Erythroblast (primary cell): ENCODE results near the gene LHCGR.

Experiments used
- DNase-seq, 2 experiments: peaks; one replicate each; lab custom pipeline; 2025; lab: John Stamatoyannopoulos, UW
- GATA1 ChIP-seq: IDR thresholded peaks from 2 replicates; pipeline ENCODE4 v1.6.1; 2011; ENCODE audit warnings: low read depth, mild to moderate bottlenecking, control low read depth, low read length, moderate library complexity
- POLR2A ChIP-seq: IDR thresholded peaks from 2 replicates; pipeline ENCODE4 v1.6.1; 2011; ENCODE audit warnings: mild to moderate bottlenecking, low read length

The LHCGR gene

DNA sequence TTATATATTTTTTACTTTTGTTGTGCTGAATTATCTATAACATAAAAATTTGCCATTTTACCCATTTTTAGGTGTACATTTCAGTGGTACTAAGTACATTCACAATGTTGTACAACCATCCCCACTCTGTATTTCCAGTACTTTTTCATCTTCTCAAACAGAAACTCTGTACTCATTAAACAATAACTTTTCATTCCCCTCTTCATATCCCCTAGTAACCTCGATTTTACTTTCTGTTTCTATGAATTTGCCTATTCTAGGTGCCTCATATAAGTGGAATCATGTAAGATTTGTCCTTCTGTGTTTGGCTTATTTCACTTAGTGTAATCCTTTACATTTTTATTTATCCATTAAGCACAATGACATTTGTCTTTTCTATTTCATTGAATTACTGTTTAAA, 86.5 kb downstream of the LHCGR start:
- no peak for TF ChIP-seq POLR2A
- no peak for TF ChIP-seq GATA1
- DNase-seq = no peak

GRCh38 chr2:48651158-48651790, 104.2 kb downstream of the LHCGR start:
- TF ChIP-seq GATA1 = no peak
- TF ChIP-seq POLR2A = no peak
- no peak for DNase-seq

DNA sequence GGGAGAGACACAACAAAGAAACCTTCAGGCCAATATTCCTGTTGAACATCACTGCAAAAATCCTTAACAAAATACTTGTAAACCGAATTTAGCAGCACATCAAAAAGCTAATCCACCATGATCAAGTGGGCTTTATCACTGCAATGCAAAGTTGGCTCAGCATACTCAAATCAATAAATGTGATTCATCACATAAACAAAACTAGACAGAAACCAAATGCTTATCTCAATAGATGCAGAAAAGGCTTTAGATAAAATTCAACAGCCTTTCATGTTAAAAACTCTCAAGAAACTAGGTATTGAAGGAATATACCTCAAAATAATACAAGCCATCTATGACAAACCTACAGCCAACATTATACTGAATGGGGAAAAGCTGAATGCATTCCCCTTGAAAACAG, 117.3 kb downstream of the LHCGR start:
- no peak for DNase-seq
- TF ChIP-seq GATA1 (no peak), POLR2A (no peak)
